Osteocyte (in vitro differentiated cells): Measurements from ENCODE around the gene CAB39. TPM values are rescaled to one million over a fixed set of nuclear protein-coding genes. Genes with fewer than 3 reads are reported as not detected.

Source experiments
- DNase-seq: peaks from one replicate; pipeline ENCODE4 v3.0.0; 2021; ENCODE audit warnings: mixed read lengths; ENCODE audit not compliant: unreplicated experiment; ENCODE audit errors: extremely low spot score
- H3K27ac Mint-ChIP-seq: one replicate; pipeline ENCODE4 v1.8.0; 2021; ENCODE audit warnings: mild to moderate bottlenecking, mixed read lengths; ENCODE audit not compliant: unreplicated experiment
- H3K27me3 Mint-ChIP-seq: one replicate; pipeline ENCODE4 v1.8.0; 2021; ENCODE audit warnings: mixed read lengths; ENCODE audit not compliant: unreplicated experiment
- H3K36me3 Mint-ChIP-seq: one replicate; pipeline ENCODE4 v1.8.0; 2021; ENCODE audit warnings: mixed read lengths; ENCODE audit not compliant: unreplicated experiment
- H3K4me1 Mint-ChIP-seq: one replicate; pipeline ENCODE4 v1.8.0; 2021; ENCODE audit warnings: mixed read lengths; ENCODE audit not compliant: unreplicated experiment
- H3K4me3 Mint-ChIP-seq: one replicate; pipeline ENCODE4 v1.8.0; 2021; ENCODE audit warnings: mild to moderate bottlenecking, moderate library complexity, mixed read lengths; ENCODE audit not compliant: unreplicated experiment
- H3K9me3 Mint-ChIP-seq: one replicate; pipeline ENCODE4 v1.8.0; 2021; ENCODE audit warnings: mixed read lengths; ENCODE audit not compliant: unreplicated experiment
- CTCF ChIP-seq: fragments of 200-600 bp; sonication (generic); IDR thresholded peaks from 2 replicates; pipeline ENCODE4 v1.5.0; 2021; ENCODE audit warnings: antibody characterized with exemption, mild to moderate bottlenecking, moderate library complexity
- total RNA-seq: library from RNA; stranded (reverse); gene quantifications from 2 replicates; pipeline ENCODE4 v1.2.1, GENCODE V29; 2021

Gene CAB39
- total RNA-seq, 1 donor from 2014 or later: 40.8 TPM

GRCh38 chr2:230678018-230678417, 34.6 kb upstream of the CAB39 start:
- TF ChIP-seq CTCF: no peak
- no peak overlapping the region for H3K4me3 Mint-ChIP-seq
- H3K9me3 Mint-ChIP-seq: peaks cover 7% of the 10 kb centered on the region
- peaks cover 23% of the 10 kb centered on the region for H3K27me3 Mint-ChIP-seq
- H3K4me1 Mint-ChIP-seq: peaks cover 2% of the 10 kb centered on the region
- no peaks in the 10 kb centered on the region for H3K36me3 Mint-ChIP-seq
- no peak for DNase-seq
- H3K27ac Mint-ChIP-seq: no peak overlapping the region

DNA sequence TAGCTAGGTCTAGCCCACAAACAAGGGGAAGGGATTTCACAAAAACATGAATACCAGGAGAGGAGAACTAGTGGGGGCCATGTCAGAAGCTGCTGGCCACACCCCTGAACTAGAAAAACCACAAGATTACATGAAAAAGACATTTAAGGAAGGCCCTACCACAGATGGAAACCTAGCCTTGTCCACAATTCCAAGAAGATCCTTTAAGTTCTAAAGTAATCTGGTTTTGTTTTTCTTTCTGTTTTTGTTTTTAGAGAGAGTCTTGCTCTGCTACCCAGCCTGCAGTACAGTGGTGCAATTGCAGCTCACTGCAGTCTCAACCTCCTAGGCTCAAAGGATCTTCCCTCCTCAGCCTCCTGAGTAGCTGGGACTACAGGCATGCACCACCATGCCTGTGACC, 34.2 kb upstream of the CAB39 start:
- no peak for DNase-seq
- TF ChIP-seq CTCF: no peak
- Mint-ChIP-seq H3K36me3 (no peaks in the 10 kb centered on the region), H3K9me3 (peaks cover 7% of the 10 kb centered on the region), H3K4me1 (peaks cover 2% of the 10 kb centered on the region), H3K4me3 (no peak overlapping the region), H3K27ac (no peak overlapping the region), H3K27me3 (peaks cover 23% of the 10 kb centered on the region)

DNA sequence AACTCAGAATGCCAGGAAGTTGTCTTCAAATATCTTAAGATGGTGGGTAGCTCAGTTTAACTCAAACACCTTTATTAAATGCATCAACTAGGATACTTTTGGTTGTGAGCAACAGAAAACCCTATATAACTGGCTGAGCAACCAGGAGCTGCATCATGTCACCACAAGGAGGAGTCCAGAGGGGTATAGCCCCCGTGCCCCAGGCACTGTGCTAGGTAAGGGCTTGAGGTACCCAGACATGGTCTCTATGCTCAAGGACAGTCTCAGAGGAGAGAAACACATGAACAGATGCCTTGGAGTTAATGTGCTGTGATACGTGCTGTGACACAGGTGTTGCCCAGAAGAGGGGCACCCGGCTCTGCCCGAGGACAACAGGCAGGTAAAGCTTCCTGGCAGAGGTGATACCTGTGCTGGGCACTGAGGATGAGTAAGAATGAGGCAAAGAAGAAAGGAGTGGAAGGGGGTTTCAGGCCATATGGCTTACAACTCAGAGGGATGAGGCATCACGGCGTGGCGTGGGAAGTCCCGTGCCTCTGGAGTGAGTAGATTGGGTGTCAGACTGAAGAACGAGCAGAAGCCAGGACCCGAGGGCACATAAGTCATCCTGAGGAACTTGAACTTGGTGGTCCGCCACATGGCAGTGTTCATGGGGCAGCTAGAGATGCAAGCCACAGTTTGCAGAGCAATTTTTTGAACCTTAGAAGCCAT, 32.0 kb upstream of the CAB39 start:
- Mint-ChIP-seq H3K4me1 (peaks cover 10% of the 10 kb centered on the region), H3K36me3 (no peaks in the 10 kb centered on the region), H3K4me3 (no peak overlapping the region), H3K9me3 (peaks cover 7% of the 10 kb centered on the region), H3K27me3 (peaks cover 23% of the 10 kb centered on the region), H3K27ac (no peak overlapping the region)
- TF ChIP-seq CTCF: no peak
- no peak for DNase-seq

DNA sequence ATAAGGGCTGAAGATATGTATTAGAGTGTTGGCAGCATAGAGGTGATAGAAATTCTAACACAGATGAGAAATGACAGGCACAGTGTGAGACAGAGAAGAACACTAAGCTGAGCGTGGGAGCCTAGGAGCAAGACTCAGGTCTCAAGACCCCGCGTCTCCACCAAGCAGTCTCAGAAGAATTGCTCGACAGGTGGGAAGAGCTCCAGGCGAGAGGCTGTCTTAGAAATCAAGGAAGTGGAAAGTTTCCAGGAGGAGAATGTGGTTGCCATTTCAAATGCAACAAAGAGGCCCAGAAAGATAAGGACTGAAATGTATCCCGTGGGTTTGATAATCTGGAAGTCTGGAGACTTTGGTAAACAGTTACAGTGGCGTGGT, 31.5 kb upstream of the CAB39 start:
- Mint-ChIP-seq H3K27ac (no peak overlapping the region), H3K27me3 (peaks cover 23% of the 10 kb centered on the region), H3K9me3 (peaks cover 7% of the 10 kb centered on the region), H3K4me3 (no peak overlapping the region), H3K36me3 (no peaks in the 10 kb centered on the region), H3K4me1 (peaks cover 10% of the 10 kb centered on the region)
- no peak for TF ChIP-seq CTCF
- no peak for DNase-seq

GRCh38 chr2:230682546-230682945, 30.1 kb upstream of the CAB39 start:
- peaks cover 10% of the 10 kb centered on the region for H3K4me1 Mint-ChIP-seq
- H3K27me3 Mint-ChIP-seq: peaks cover 23% of the 10 kb centered on the region
- no peak for DNase-seq
- no peak overlapping the region for H3K27ac Mint-ChIP-seq
- H3K9me3 Mint-ChIP-seq: peaks cover 7% of the 10 kb centered on the region
- TF ChIP-seq CTCF: no peak
- no peaks in the 10 kb centered on the region for H3K36me3 Mint-ChIP-seq
- H3K4me3 Mint-ChIP-seq: no peak overlapping the region
